Measurements from ENCODE around the gene NKAIN2.
"Not testable (repeated sequence)": the region's sequence is repeated elsewhere in the genome, so short reads cannot be mapped to it uniquely, and the experiment has no call there.

The NKAIN2 gene

GRCh38 chr6:124368131-124368530, 564.5 kb downstream of the NKAIN2 start:
- DNase-seq: no peak

- DNase-seq: no peak
Measured at GRCh38 chr6:124371974-124372475, 568.4 kb downstream of the NKAIN2 start.

- no peak for DNase-seq
Measured at GRCh38 chr6:124373386-124373785, 569.7 kb downstream of the NKAIN2 start.

- no peak for DNase-seq
Measured at GRCh38 chr6:124389127-124389526, 585.5 kb downstream of the NKAIN2 start.

- DNase-seq: no peak
Measured at GRCh38 chr6:124393536-124393935, 589.9 kb downstream of the NKAIN2 start.

- DNase-seq: no peak
Measured at GRCh38 chr6:124396361-124396760, 592.7 kb downstream of the NKAIN2 start.

- DNase-seq: no peak
Measured at GRCh38 chr6:124400261-124400999, 596.8 kb downstream of the NKAIN2 start.

GRCh38 chr6:124410425-124410824, 606.8 kb downstream of the NKAIN2 start:
- not testable (repeated sequence) for DNase-seq

- not testable (repeated sequence) for DNase-seq
Measured at GRCh38 chr6:124412657-124413056, 609.0 kb downstream of the NKAIN2 start.

- DNase-seq: no peak
Measured at GRCh38 chr6:124420116-124420840, 616.6 kb downstream of the NKAIN2 start.

GRCh38 chr6:124423621-124424020, 620.0 kb downstream of the NKAIN2 start:
- DNase-seq: no peak

GRCh38 chr6:124430740-124431318, 627.2 kb downstream of the NKAIN2 start:
- DNase-seq: no peak

GRCh38 chr6:124432620-124433019, 629.0 kb downstream of the NKAIN2 start:
- DNase-seq: no peak

GRCh38 chr6:124433387-124434160, 629.9 kb downstream of the NKAIN2 start:
- no peak for DNase-seq

- DNase-seq: no peak
Measured at GRCh38 chr6:124434421-124434820, 630.8 kb downstream of the NKAIN2 start.

GRCh38 chr6:124436803-124437202, 633.1 kb downstream of the NKAIN2 start:
- no peak for DNase-seq

- no peak for DNase-seq
Measured at GRCh38 chr6:124438546-124439065, 634.9 kb downstream of the NKAIN2 start.

- no peak for DNase-seq
Measured at GRCh38 chr6:124441450-124441849, 637.8 kb downstream of the NKAIN2 start.

- no peak for DNase-seq
Measured at GRCh38 chr6:124443541-124443940, 639.9 kb downstream of the NKAIN2 start.

GRCh38 chr6:124445581-124445980, 641.9 kb downstream of the NKAIN2 start:
- DNase-seq: no peak

- DNase-seq: no peak
Measured at GRCh38 chr6:124446961-124447360, 643.3 kb downstream of the NKAIN2 start.

- DNase-seq: no peak
Measured at GRCh38 chr6:124459268-124459667, 655.6 kb downstream of the NKAIN2 start.

- DNase-seq: no peak
Measured at GRCh38 chr6:124462750-124463149, 659.1 kb downstream of the NKAIN2 start.

All from CD4-positive, alpha-beta T cell treated with Interleukin-12 subunit alpha and Interleukin-12 subunit beta, for 1 hour (primary cell).